Activated naive CD8-positive, alpha-beta T cell treated with anti-CD3 and anti-CD28 coated beads, Interleukin-2, amount 10 ng/mL, durations not matched to agents 7 days and 5 days (primary cell): ENCODE measurements around the gene TTC27. TPM values are rescaled to one million over a fixed set of nuclear protein-coding genes. Genes with fewer than 3 reads are reported as not detected.

Experiments
- ATAC-seq: fragments of 150-1000 bp; cut with Tn5 transposase; one replicate; pipeline ENCODE4 v1.10.0; 2021; ENCODE audit warnings: low read depth, moderate library complexity
- POLR2A ChIA-PET: fragments of 350-600 bp; sonication (Branson Sonifier 250); formaldehyde crosslinking; loops from one replicate; lab custom pipeline; 2021; ENCODE audit warnings: antibody characterized with exemption; lab: Charles Lee
- DNase-seq: peaks from one replicate; pipeline ENCODE4 v3.0.0; 2021
- H3K27ac Mint-ChIP-seq: one replicate; pipeline ENCODE4 v1.8.0; 2022; ENCODE audit warnings: mild to moderate bottlenecking, mixed read lengths
- H3K27me3 Mint-ChIP-seq: one replicate; pipeline ENCODE4 v1.8.0; 2022; ENCODE audit warnings: mild to moderate bottlenecking, moderate library complexity, mixed read lengths
- H3K36me3 Mint-ChIP-seq: one replicate; pipeline ENCODE4 v1.8.0; 2021; ENCODE audit warnings: mild to moderate bottlenecking, mixed read lengths
- H3K4me1 Mint-ChIP-seq: one replicate; pipeline ENCODE4 v1.8.0; 2021; ENCODE audit warnings: mixed read lengths
- H3K4me3 Mint-ChIP-seq: one replicate; pipeline ENCODE4 v1.8.0; 2022; ENCODE audit warnings: mild to moderate bottlenecking, moderate library complexity, mixed read lengths
- H3K9me3 Mint-ChIP-seq: one replicate; pipeline ENCODE4 v1.8.0; 2021; ENCODE audit warnings: mixed read lengths
- total RNA-seq, 2 experiments: library from RNA; stranded (reverse); gene quantifications; one replicate each; pipeline ENCODE4 v1.2.3, GENCODE V29; 2021

Gene TTC27
- total RNA-seq, 2 experiments from 2014 or later = 14.9 to 19.4 TPM

- DNase-seq (no peak), ATAC-seq (no peak)
- H3K4me1 Mint-ChIP-seq = no peaks in the 10 kb centered on the region
- POLR2A ChIA-PET = no interaction called here
- no peak overlapping the region for H3K27ac Mint-ChIP-seq
- H3K36me3 Mint-ChIP-seq = peaks cover 35% of the 10 kb centered on the region
- H3K27me3 Mint-ChIP-seq = no peaks in the 10 kb centered on the region
- no peak overlapping the region for H3K4me3 Mint-ChIP-seq
- no peaks in the 10 kb centered on the region for H3K9me3 Mint-ChIP-seq
Measured at GRCh38 chr2:32788114-32788513, 160.3 kb downstream of the TTC27 start.

- H3K4me1 Mint-ChIP-seq = no peaks in the 10 kb centered on the region
- no peaks in the 10 kb centered on the region for H3K9me3 Mint-ChIP-seq
- no peaks in the 10 kb centered on the region for H3K27me3 Mint-ChIP-seq
- no peak for ATAC-seq
- no peak for DNase-seq
- no peak overlapping the region for H3K27ac Mint-ChIP-seq
- POLR2A ChIA-PET = no interaction called here
- H3K4me3 Mint-ChIP-seq = no peak overlapping the region
- H3K36me3 Mint-ChIP-seq = peaks cover 19% of the 10 kb centered on the region
Measured at GRCh38 chr2:32792416-32792815, 164.6 kb downstream of the TTC27 start.

GRCh38 chr2:32798829-32799228 is 171.0 kb downstream of the TTC27 start:
- DNase-seq (no peak), ATAC-seq (no peak)
- POLR2A ChIA-PET = no interaction called here
- no peak overlapping the region for H3K4me3 Mint-ChIP-seq
- no peaks in the 10 kb centered on the region for H3K4me1 Mint-ChIP-seq
- H3K36me3 Mint-ChIP-seq = peaks cover 3% of the 10 kb centered on the region
- no peak overlapping the region for H3K27ac Mint-ChIP-seq
- no peaks in the 10 kb centered on the region for H3K27me3 Mint-ChIP-seq
- no peaks in the 10 kb centered on the region for H3K9me3 Mint-ChIP-seq

GRCh38 chr2:32801741-32802140 is 173.9 kb downstream of the TTC27 start:
- POLR2A ChIA-PET = no interaction called here

GRCh38 chr2:32802877-32803276 is 175.0 kb downstream of the TTC27 start:
- no peak overlapping the region for H3K4me3 Mint-ChIP-seq
- DNase-seq = no peak
- POLR2A ChIA-PET = no interaction called here
- H3K27me3 Mint-ChIP-seq = no peaks in the 10 kb centered on the region
- no peaks in the 10 kb centered on the region for H3K4me1 Mint-ChIP-seq
- no peak overlapping the region for H3K27ac Mint-ChIP-seq
- H3K36me3 Mint-ChIP-seq = no peaks in the 10 kb centered on the region
- ATAC-seq = no peak
- no peaks in the 10 kb centered on the region for H3K9me3 Mint-ChIP-seq

More at GRCh38 chr2:32801741-32802140, 173.9 kb downstream of the TTC27 start:
- DNase-seq (no peak), ATAC-seq (no peak)
- no peak overlapping the region for H3K4me3 Mint-ChIP-seq
- H3K27me3 Mint-ChIP-seq = no peaks in the 10 kb centered on the region
- H3K9me3 Mint-ChIP-seq = no peaks in the 10 kb centered on the region
- H3K36me3 Mint-ChIP-seq = no peaks in the 10 kb centered on the region
- no peak overlapping the region for H3K27ac Mint-ChIP-seq
- H3K4me1 Mint-ChIP-seq = no peaks in the 10 kb centered on the region

GRCh38 chr2:32804205-32804604 is 176.4 kb downstream of the TTC27 start:
- POLR2A ChIA-PET = no interaction called here

GRCh38 chr2:32805104-32806095 is 177.6 kb downstream of the TTC27 start:
- Mint-ChIP-seq H3K9me3 (no peaks in the 10 kb centered on the region), H3K4me1 (no peaks in the 10 kb centered on the region), H3K27ac (no peak overlapping the region), H3K4me3 (no peak overlapping the region), H3K36me3 (peaks cover 9% of the 10 kb centered on the region), H3K27me3 (no peaks in the 10 kb centered on the region)
- no peak for DNase-seq
- POLR2A ChIA-PET = no interaction called here
- no peak for ATAC-seq

More at GRCh38 chr2:32804205-32804604, 176.4 kb downstream of the TTC27 start:
- Mint-ChIP-seq H3K4me1 (no peaks in the 10 kb centered on the region), H3K9me3 (no peaks in the 10 kb centered on the region), H3K4me3 (no peak overlapping the region), H3K36me3 (peaks cover 7% of the 10 kb centered on the region), H3K27me3 (no peaks in the 10 kb centered on the region), H3K27ac (no peak overlapping the region)
- DNase-seq (no peak), ATAC-seq (no peak)

GRCh38 chr2:32806857-32807256 is 179.0 kb downstream of the TTC27 start:
- H3K4me1 Mint-ChIP-seq = no peaks in the 10 kb centered on the region
- no peak overlapping the region for H3K4me3 Mint-ChIP-seq
- H3K36me3 Mint-ChIP-seq = peaks cover 19% of the 10 kb centered on the region
- DNase-seq (no peak), ATAC-seq (no peak)
- POLR2A ChIA-PET = no interaction called here
- no peak overlapping the region for H3K27ac Mint-ChIP-seq
- H3K9me3 Mint-ChIP-seq = no peaks in the 10 kb centered on the region
- H3K27me3 Mint-ChIP-seq = no peaks in the 10 kb centered on the region

- Mint-ChIP-seq H3K36me3 (peaks cover 21% of the 10 kb centered on the region), H3K27ac (no peak overlapping the region), H3K4me3 (no peak overlapping the region), H3K27me3 (no peaks in the 10 kb centered on the region), H3K4me1 (no peaks in the 10 kb centered on the region), H3K9me3 (no peaks in the 10 kb centered on the region)
- DNase-seq (no peak), ATAC-seq (no peak)
- POLR2A ChIA-PET = no interaction called here
Measured at GRCh38 chr2:32807662-32808061, 179.8 kb downstream of the TTC27 start.

- no peak for DNase-seq
- no peak for ATAC-seq
- Mint-ChIP-seq H3K27ac (no peak overlapping the region), H3K4me1 (no peaks in the 10 kb centered on the region), H3K27me3 (no peaks in the 10 kb centered on the region), H3K9me3 (no peaks in the 10 kb centered on the region), H3K4me3 (no peak overlapping the region), H3K36me3 (peaks cover 21% of the 10 kb centered on the region)
- POLR2A ChIA-PET = no interaction called here
Measured at GRCh38 chr2:32810909-32811495, 183.2 kb downstream of the TTC27 start.

GRCh38 chr2:32811696-32812095 is 183.8 kb downstream of the TTC27 start:
- no peak overlapping the region for H3K4me3 Mint-ChIP-seq
- DNase-seq = no peak
- no peak for ATAC-seq
- H3K27me3 Mint-ChIP-seq = no peaks in the 10 kb centered on the region
- POLR2A ChIA-PET = no interaction called here
- H3K9me3 Mint-ChIP-seq = no peaks in the 10 kb centered on the region
- peaks cover 21% of the 10 kb centered on the region for H3K36me3 Mint-ChIP-seq
- no peaks in the 10 kb centered on the region for H3K4me1 Mint-ChIP-seq
- no peak overlapping the region for H3K27ac Mint-ChIP-seq

GRCh38 chr2:32812316-32812715 is 184.5 kb downstream of the TTC27 start:
- POLR2A ChIA-PET = no interaction called here
- Mint-ChIP-seq H3K9me3 (no peaks in the 10 kb centered on the region), H3K4me3 (no peak overlapping the region), H3K27ac (no peak overlapping the region), H3K27me3 (no peaks in the 10 kb centered on the region), H3K4me1 (no peaks in the 10 kb centered on the region), H3K36me3 (peaks cover 23% of the 10 kb centered on the region)
- ATAC-seq (no peak), DNase-seq (no peak)

- POLR2A ChIA-PET = no interaction called here
- no peak for DNase-seq
- peaks cover 14% of the 10 kb centered on the region for H3K36me3 Mint-ChIP-seq
- no peak overlapping the region for H3K4me3 Mint-ChIP-seq
- no peaks in the 10 kb centered on the region for H3K4me1 Mint-ChIP-seq
- no peaks in the 10 kb centered on the region for H3K9me3 Mint-ChIP-seq
- ATAC-seq = no peak
- H3K27me3 Mint-ChIP-seq = no peaks in the 10 kb centered on the region
- H3K27ac Mint-ChIP-seq = no peak overlapping the region
Measured at GRCh38 chr2:32820088-32820487, 192.2 kb downstream of the TTC27 start.

- POLR2A ChIA-PET = no interaction called here
- H3K4me3 Mint-ChIP-seq = no peak overlapping the region
- no peak overlapping the region for H3K27ac Mint-ChIP-seq
- H3K36me3 Mint-ChIP-seq = peaks cover 14% of the 10 kb centered on the region
- DNase-seq = no peak
- no peaks in the 10 kb centered on the region for H3K9me3 Mint-ChIP-seq
- no peak for ATAC-seq
- no peaks in the 10 kb centered on the region for H3K4me1 Mint-ChIP-seq
- no peaks in the 10 kb centered on the region for H3K27me3 Mint-ChIP-seq
Measured at GRCh38 chr2:32820701-32821100, 192.9 kb downstream of the TTC27 start.
